ENCODE measurements around the gene ZNF775. TPM values are rescaled to one million over a fixed set of nuclear protein-coding genes. Genes with fewer than 3 reads are reported as not detected.

ZNF775 gene
- total and polyA plus RNA-seq, 8 donors = 4.0 to 11.7 (median 5.8) TPM

DNA sequence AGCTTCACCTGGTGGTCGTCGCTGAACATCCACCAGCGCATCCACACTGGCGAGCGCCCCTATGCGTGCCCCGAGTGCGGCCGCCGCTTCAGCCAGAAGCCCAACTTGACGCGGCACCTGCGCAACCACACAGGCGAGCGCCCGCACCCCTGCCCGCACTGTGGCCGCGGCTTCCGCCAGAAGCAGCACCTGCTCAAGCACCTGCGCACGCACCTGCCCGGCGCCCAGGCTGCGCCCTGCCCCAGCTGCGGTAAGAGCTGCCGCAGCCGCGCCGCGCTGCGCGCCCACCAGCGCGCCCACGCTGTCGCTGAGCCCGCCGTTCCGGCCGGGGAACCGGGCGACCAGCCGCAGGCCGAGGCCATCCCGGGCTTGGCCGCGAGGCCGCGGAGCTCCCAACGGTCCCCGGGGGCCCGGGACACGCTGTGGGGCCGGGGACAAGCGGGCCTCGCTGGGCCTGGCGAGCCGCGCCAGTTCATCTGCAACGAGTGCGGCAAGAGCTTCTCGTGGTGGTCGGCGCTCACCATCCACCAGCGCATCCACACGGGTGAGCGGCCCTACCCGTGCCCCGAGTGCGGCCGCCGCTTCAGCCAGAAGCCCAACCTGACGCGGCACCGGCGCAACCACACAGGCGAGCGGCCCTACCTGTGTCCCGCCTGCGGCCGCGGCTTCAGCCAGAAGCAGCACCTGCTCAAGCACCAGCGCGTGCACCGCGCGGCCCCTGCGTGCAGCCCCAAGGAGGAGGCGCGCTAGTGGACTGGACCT is 18.4 kb downstream of the ZNF775 start:
- TF ChIP-seq, protein P1, sequence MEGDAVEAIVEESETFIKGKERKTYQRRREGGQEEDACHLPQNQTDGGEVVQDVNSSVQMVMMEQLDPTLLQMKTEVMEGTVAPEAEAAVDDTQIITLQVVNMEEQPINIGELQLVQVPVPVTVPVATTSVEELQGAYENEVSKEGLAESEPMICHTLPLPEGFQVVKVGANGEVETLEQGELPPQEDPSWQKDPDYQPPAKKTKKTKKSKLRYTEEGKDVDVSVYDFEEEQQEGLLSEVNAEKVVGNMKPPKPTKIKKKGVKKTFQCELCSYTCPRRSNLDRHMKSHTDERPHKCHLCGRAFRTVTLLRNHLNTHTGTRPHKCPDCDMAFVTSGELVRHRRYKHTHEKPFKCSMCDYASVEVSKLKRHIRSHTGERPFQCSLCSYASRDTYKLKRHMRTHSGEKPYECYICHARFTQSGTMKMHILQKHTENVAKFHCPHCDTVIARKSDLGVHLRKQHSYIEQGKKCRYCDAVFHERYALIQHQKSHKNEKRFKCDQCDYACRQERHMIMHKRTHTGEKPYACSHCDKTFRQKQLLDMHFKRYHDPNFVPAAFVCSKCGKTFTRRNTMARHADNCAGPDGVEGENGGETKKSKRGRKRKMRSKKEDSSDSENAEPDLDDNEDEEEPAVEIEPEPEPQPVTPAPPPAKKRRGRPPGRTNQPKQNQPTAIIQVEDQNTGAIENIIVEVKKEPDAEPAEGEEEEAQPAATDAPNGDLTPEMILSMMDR (IDR thresholded peaks at IDR 0.05) = no peak
- no peak overlapping the region for H3K27ac ChIP-seq
- ATAC-seq (no peak), DNase-seq (peak in 2 of 4 donors; percentile 24 to 71)
- intact Hi-C loops (cut with DNase I) = no loop called here
- no peak overlapping the region for H3K4me3 ChIP-seq
- no peaks in the 10 kb centered on the region for H3K9me3 ChIP-seq
- no peaks in the 10 kb centered on the region for H3K4me1 ChIP-seq
- H3K27me3 ChIP-seq = no peaks in the 10 kb centered on the region
- H3K36me3 ChIP-seq = peaks cover 0 to 23% of the 10 kb centered on the region in 2 donors

DNA sequence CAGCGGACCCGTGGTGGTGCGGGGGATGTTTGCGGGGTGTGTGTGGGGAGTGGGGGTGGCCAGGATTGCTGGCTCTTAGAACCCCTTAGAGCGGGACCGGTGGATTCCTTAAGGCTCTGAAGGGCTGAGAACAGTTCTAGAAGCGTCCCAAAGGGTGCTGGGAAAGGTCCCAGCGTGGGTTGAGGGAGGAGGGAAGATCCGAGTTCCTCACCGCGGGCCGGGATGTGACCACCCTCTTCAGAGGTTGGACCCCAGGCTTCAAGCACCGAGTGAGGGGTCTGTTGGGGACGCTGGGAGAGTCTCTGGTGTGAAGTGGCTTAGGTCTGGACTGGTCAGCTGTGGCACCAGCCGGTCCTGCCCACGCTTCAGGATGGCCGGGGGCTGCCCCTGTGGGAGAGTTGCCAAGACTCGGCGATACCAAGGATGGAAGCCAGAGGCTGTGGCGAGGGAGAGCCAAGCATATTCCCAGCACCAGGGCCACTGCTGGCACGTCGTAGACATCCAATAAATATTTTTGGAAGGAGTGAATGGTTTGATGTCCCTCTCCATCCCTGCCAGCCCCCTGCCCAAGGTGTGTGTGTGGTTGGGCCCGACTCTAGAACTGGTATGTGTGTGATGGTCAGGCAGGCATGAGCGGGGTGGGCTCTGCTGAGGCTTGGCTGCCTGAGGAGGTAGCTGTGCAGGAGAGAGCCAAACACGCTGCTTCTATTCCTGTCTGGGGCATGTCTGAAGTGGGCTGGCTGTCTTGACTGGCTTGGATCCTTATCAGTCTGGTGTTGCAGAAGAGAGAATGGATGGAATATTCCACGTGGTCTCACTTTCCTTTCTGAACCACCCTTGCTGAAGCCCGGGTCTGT is 19.2 kb downstream of the ZNF775 start:
- H3K36me3 ChIP-seq = peaks cover 0 to 23% of the 10 kb centered on the region in 2 donors
- no peaks in the 10 kb centered on the region for H3K4me1 ChIP-seq
- TF ChIP-seq, protein P1 (IDR thresholded peaks at IDR 0.05) = no peak
- H3K9me3 ChIP-seq = no peaks in the 10 kb centered on the region
- H3K27me3 ChIP-seq = no peaks in the 10 kb centered on the region
- DNase-seq = no peak
- no peak overlapping the region for H3K4me3 ChIP-seq
- no peak overlapping the region for H3K27ac ChIP-seq
- ATAC-seq = no peak
- intact Hi-C loops (cut with DNase I) = no loop called here

DNA sequence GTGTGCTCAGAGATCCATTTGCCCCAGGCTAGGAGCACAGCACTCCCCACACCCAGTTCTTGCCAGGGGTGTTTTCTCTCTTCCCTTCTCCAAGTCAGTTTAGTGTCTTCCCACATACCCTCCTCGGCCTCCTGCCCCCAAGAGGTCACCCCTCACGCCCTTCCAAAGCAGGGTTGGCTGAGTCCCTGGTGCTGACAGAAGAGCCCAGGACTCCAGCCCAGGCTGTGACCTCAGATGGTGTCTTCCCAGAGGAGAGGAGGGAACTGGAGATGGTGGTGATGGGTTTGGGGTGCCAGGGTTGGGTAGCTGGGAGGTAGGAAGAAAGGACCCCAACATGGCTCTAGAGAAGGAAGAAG is 19.8 kb downstream of the ZNF775 start:
- Histone ChIP-seq H3K4me3 (no peak overlapping the region), H3K36me3 (peaks cover 0 to 23% of the 10 kb centered on the region in 2 donors), H3K4me1 (peaks cover 2 to 3% of the 10 kb centered on the region in 2 donors), H3K27me3 (no peaks in the 10 kb centered on the region), H3K9me3 (no peaks in the 10 kb centered on the region), H3K27ac (no peak overlapping the region)
- DNase-seq (no peak), ATAC-seq (no peak)
- TF ChIP-seq, protein P1 (IDR thresholded peaks at IDR 0.05) = no peak
- intact Hi-C loops (cut with DNase I) = no loop called here

DNA sequence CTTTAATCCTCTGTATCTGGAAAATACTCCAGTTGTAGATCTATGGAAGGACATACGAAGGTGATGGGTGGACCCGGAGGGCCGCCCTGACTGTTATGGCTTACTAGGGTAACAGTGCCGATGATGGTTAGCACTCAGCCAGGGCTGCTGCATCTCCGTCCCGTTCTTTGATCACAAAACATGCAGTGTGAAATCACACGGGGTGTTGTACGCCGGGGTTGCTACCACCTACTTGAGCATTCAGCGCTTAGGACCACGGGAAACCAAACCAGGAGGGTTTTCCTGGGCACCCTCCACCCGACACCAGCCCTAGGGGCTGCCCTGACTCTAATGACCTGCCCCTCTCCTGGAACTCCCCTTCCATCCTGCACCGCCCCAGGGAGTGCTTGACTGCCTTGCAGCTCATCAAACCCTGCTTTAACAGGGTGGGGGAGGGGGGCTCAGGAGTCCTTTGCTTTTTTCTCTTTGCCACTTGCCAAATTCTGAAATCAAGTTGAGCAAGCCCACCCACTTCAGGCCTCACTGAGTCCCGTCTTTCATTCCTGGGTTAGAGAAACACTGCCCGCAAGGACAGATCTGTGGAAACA is 20.4 kb downstream of the ZNF775 start:
- ATAC-seq (no peak), DNase-seq (no peak)
- intact Hi-C loops (cut with DNase I) = no loop called here
- Histone ChIP-seq H3K4me1 (peaks cover 6 to 9% of the 10 kb centered on the region in 2 donors), H3K36me3 (peaks cover 0 to 23% of the 10 kb centered on the region in 2 donors), H3K4me3 (no peak overlapping the region), H3K27me3 (no peaks in the 10 kb centered on the region), H3K27ac (no peak overlapping the region), H3K9me3 (no peaks in the 10 kb centered on the region)
- TF ChIP-seq, protein P1 (IDR thresholded peaks at IDR 0.05) = no peak
